ENCODE data around the gene SDF2L1. TPM values are rescaled to one million over a fixed set of nuclear protein-coding genes. Genes with fewer than 3 reads are reported as not detected.
"Not testable (repeated sequence)": the region's sequence is repeated elsewhere in the genome, so short reads cannot be mapped to it uniquely, and the experiment has no call there.

SDF2L1 gene
- total and polyA plus RNA-seq, 9 of the 15 experiments (the other 6 are each of a cell fraction or from before 2014, with no cell fraction given), result 15.1 to 989 (median 124) TPM

GRCh38 chr22:21615731-21616130, 26.4 kb upstream of the SDF2L1 start (continued):
- peak; percentile 40; the same call in 1 of the 2 replicates for TF ChIP-seq STAT5A (IDR thresholded peaks at IDR 0.05; ENCODE audit: borderline replicate concordance, low read length)
- TF ChIP-seq FUS (optimal IDR thresholded peaks at IDR 0.05; ENCODE audit: low read depth, low read length), result no peak
- no peak for TF ChIP-seq HEY1 (CRISPR knock-in tag; IDR thresholded peaks at IDR 0.05; ENCODE audit: borderline replicate concordance)
- peak; percentile 14 for TF ChIP-seq RBM39 (optimal IDR thresholded peaks at IDR 0.05; ENCODE audit: low read depth, low read length)
- TF ChIP-seq ARID3B (CRISPR knock-in tag; IDR thresholded peaks at IDR 0.05; ENCODE audit: borderline replicate concordance), result 0 out of 2 replicates have a peak, but pooled peaks have one; percentile 85
- no peak for TF ChIP-seq SPI1 (IDR thresholded peaks at IDR 0.05; ENCODE audit: borderline replicate concordance, low read depth, low read length)
- no peak for TF ChIP-seq NUFIP1 (IDR thresholded peaks at IDR 0.05; ENCODE audit: partially characterized antibody)
- peak; percentile 12; the same call in 1 of the 2 replicates for TF ChIP-seq PML (IDR thresholded peaks at IDR 0.05; ENCODE audit: low read length)
- TF ChIP-seq ZBED1 (IDR thresholded peaks at IDR 0.05), result no peak
- TF ChIP-seq ZC3H11A (IDR thresholded peaks at IDR 0.05; ENCODE audit: low read depth, low read length), result no peak
- no peak for TF ChIP-seq POLR3G (IDR thresholded peaks at IDR 0.05; ENCODE audit: extremely low read depth, insufficient read length, insufficient replicate concordance)

GRCh38 chr22:21617337-21617736, 24.8 kb upstream of the SDF2L1 start:
- BruUV-seq (replicated peaks); H3K4me2 ChIP-seq (ENCODE audit: insufficient read depth, low read length); H3K4me3 ChIP-seq; H3K9me3 ChIP-seq (replicated peaks; ENCODE audit: control insufficient read depth, insufficient read depth, low read depth, low read length); DNase-seq (ENCODE audit: extremely low read depth in 1 of 4, low spot score in 3 of 4); intact Hi-C loops (cut with micrococcal nuclease); in situ Hi-C loops (cut with MboI); H3K9ac ChIP-seq (ENCODE audit: insufficient read depth in 1 of 2, low read depth in 2 of 2, low read length in 2 of 2); H3K27ac ChIP-seq (ENCODE audit: extremely low read depth, low read depth, low read length); ATAC-seq; CTCF ChIA-PET (ENCODE audit: low intra/inter-chr PET ratio); FAIRE-seq; H2AFZ ChIP-seq (ENCODE audit: low read depth, low read length); H3K27me3 ChIP-seq (ENCODE audit: control insufficient read depth in 2 of 2, insufficient read depth in 2 of 2, low read length in 2 of 2): not testable (repeated sequence)
- Histone ChIP-seq H3K9me1 (ENCODE audit: control insufficient read depth, insufficient read depth, low read length) (peaks cover 11% of the 10 kb centered on the region), H3K36me3 (ENCODE audit: control insufficient read depth, insufficient read depth, low read length) (peaks cover 86% of the 10 kb centered on the region), H3K4me1 (replicated peaks in 1 of 2; ENCODE audit: control insufficient read depth in 2 of 2, insufficient read depth in 2 of 2, low read length in 2 of 2) (peaks cover 0 to 11% of the 10 kb centered on the region in 2 experiments; a peak in 2 of 5 replicates), H4K20me1 (replicated peaks; ENCODE audit: control insufficient read depth, insufficient read depth, low read length) (peaks cover 51% of the 10 kb centered on the region), H3K79me2 (ENCODE audit: control insufficient read depth, insufficient read depth, low read length) (peaks cover 78% of the 10 kb centered on the region)
- POLR2A ChIA-PET, result interaction anchor here (0.6 to 76.8 kb wide), 4 partner anchors 2 to 51 kb away, joined by 4 to 4622 read pairs (median 2314); partner anchors contain the start of genes CCDC116, SDF2L1 and YDJC
- 86% methylated on average over 6 of the region's 6 CpGs for WGBS (ENCODE audit: insufficient coverage, low coverage, missing lambda C conversion rate)
- TF ChIP-seq NFIX (CRISPR knock-in tag; IDR thresholded peaks at IDR 0.05; ENCODE audit: low read depth), result 0 out of 2 replicates have a peak, but pooled peaks have one; percentile 17
- TF ChIP-seq ZSCAN32 (CRISPR knock-in tag; IDR thresholded peaks at IDR 0.05), result 0 out of 2 replicates have a peak, but pooled peaks have one; percentile 11
- TF ChIP-seq NR2F6 (CRISPR knock-in tag; IDR thresholded peaks at IDR 0.05), result 0 out of 2 replicates have a peak, but pooled peaks have one; percentile 43
- TF ChIP-seq TAF7 (tag; IDR thresholded peaks at IDR 0.05), result peak; percentile 29; the same call in 1 of the 2 replicates
- TF ChIP-seq THRB (CRISPR knock-in tag; conservative IDR thresholded peaks at IDR 0.05), result peak; percentile 66; the same call in 1 of the 2 replicates
- TF ChIP-seq ZBTB26 (CRISPR knock-in tag; IDR thresholded peaks at IDR 0.05), result peak; percentile 30; the same call in 1 of the 2 replicates
